GM18951 (cell line): ENCODE data around the gene ZDHHC14.

Experiments
- POLR2A ChIP-seq: IDR thresholded peaks from 4 replicates; pipeline ENCODE4 v1.6.1; 2011; ENCODE audit warnings: mild to moderate bottlenecking; ENCODE audit not compliant: insufficient read length, insufficient read depth; ENCODE audit errors: extremely low read depth
- in situ Hi-C: fragments of 300-500 bp; cut with MboI; formaldehyde crosslinking; loops from one replicate; pipeline ENCODE4 v1.12.0; 2022; ENCODE audit warnings: low sequenced_read_pairs, mixed read lengths, inconsistent platforms; ENCODE audit not compliant: unreplicated experiment

The ZDHHC14 gene

GRCh38 chr6:157433678-157434081, 52.7 kb downstream of the ZDHHC14 start:
- in situ Hi-C loops: no loop called here
- TF ChIP-seq POLR2A: no peak

- in situ Hi-C loops: no loop called here
- no peak for TF ChIP-seq POLR2A
Observed at GRCh38 chr6:157434349-157435033, 53.5 kb downstream of the ZDHHC14 start.

GRCh38 chr6:157436219-157436943, 55.4 kb downstream of the ZDHHC14 start:
- no peak for TF ChIP-seq POLR2A
- in situ Hi-C loops: no loop called here

GRCh38 chr6:157436944-157437336, 56.0 kb downstream of the ZDHHC14 start:
- TF ChIP-seq POLR2A: no peak
- in situ Hi-C loops: no loop called here

GRCh38 chr6:157438611-157439111, 57.7 kb downstream of the ZDHHC14 start:
- no peak for TF ChIP-seq POLR2A
- in situ Hi-C loops: no loop called here

GRCh38 chr6:157440171-157440570, 59.2 kb downstream of the ZDHHC14 start:
- in situ Hi-C loops: no loop called here
- no peak for TF ChIP-seq POLR2A

GRCh38 chr6:157442291-157442690, 61.3 kb downstream of the ZDHHC14 start:
- no peak for TF ChIP-seq POLR2A
- in situ Hi-C loops: no loop called here

GRCh38 chr6:157443066-157443800, 62.2 kb downstream of the ZDHHC14 start:
- TF ChIP-seq POLR2A: no peak
- in situ Hi-C loops: no loop called here

GRCh38 chr6:157445277-157446009, 64.5 kb downstream of the ZDHHC14 start:
- TF ChIP-seq POLR2A: no peak
- in situ Hi-C loops: no loop called here

GRCh38 chr6:157447735-157448134, 66.7 kb downstream of the ZDHHC14 start:
- TF ChIP-seq POLR2A: no peak
- in situ Hi-C loops: no loop called here

- in situ Hi-C loops: no loop called here
- no peak for TF ChIP-seq POLR2A
Observed at GRCh38 chr6:157449610-157450009, 68.6 kb downstream of the ZDHHC14 start.

- in situ Hi-C loops: no loop called here
Observed at GRCh38 chr6:157450931-157451742, 70.1 kb downstream of the ZDHHC14 start.

More at GRCh38 chr6:157450931-157451742, 70.1 kb downstream of the ZDHHC14 start:
- TF ChIP-seq POLR2A: no peak
